Measurements from ENCODE around the gene DNAH7.

The DNAH7 gene

DNA sequence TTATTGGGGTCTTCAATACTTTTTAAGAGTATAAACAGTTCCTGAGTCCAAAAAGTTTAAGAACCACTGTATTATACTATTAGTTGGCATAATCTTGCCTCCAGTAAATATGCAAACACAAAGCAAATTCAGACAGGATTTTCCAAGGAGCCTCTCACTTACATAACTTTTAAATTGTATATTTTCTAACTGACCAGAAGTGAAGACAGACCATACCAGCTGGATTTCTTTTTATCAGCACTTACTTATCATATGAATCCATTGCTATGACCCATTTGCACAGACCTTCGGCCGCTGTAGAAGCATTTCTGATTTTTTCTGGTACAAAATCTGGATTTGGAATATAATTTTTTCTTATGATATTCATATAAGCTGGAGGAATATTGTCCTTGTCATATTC, 211.5 kb downstream of the DNAH7 start:
- no peak for DNase-seq

DNA sequence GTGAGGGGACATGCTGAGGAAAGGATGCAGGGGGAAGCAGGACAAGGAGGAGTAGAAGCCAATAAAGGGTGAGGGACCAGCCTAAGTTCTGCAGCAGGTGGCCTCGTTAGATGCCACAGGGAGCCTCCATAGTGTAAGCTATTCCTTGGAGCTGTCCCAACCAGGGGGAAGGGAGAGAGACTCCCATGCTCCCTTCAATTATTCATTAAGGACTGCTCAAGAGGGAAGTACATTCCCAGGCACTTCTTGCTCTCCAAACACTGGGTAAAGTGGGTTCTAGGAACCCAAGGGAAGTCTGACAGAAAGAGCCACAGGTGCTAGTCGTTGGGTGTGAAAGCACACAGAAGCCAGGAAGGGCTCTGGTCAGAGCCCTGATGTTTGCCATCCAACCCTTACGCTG, 217.9 kb downstream of the DNAH7 start:
- DNase-seq: no peak

DNA sequence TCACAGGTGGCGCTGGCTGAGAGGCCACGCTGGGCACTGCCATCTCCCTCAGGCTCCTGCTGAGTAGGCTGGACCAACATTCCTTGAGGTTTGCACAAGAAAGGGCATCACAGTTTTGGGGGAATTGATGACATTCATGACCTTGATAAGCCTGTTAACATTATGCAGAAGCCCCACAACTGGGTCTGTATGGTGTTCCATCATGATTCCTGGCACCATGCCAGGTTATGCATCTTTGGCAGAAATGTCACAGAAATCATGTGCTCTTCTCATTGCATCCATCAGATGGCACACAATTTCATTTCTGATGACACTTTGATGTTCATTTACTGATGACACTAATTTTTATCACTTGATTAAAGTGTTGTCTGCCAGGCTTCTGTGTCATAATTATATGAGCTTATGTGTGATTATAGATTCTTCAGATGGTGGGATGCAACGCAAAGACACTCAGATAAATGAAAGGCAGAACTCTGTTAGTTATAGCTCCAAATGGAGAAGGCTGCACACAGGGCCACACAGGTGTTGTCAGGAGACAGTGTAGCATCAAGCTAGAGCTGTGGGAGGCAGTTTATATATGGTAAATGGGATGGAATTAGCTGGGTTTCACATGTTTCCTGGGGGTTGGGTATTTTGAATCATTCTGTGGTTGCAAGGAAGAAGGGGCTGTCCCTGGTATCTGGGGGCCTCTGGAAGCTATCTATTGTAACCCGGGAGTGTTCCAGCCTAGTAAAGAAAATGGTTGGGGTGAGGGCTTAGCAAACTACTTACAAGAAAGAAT, 220.3 kb downstream of the DNAH7 start:
- no peak for DNase-seq

DNA sequence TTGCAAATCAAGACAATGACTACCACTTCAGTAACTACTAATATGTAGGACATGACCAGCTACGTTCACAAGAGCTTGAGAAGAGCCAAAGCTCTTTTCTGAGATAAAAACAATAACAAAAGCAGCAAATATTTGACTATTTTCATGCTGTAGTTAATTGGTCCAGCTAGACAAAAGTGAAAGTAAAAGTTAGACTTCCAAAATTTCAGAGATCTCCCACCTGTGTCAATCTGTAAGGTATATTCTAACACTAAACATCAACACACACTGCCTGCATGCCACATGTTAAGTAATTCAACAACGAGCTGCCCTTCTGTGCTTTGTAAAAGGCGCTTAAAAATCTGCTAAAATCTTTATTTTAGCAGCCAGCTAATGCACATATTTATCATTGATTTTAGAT, 225.7 kb downstream of the DNAH7 start:
- no peak for DNase-seq

DNA sequence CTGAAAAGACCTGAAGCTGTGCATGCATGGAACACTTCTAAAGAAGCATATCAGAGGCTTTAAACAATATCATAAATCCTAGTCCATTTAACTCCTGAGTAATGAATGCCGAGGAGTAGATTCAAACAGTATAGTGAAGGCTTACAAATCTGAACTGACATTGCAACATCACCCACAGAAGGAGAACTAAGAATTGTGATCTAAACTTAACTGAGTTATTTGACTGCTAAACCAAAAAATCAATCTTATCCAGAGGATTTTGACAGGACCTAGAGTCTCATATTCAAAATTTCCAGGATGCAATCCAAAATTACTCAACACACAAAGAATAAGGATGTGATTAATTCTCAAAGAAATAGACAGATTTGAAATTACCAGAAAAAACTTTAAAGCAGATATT, 230.6 kb downstream of the DNAH7 start:
- no peak for DNase-seq

DNA sequence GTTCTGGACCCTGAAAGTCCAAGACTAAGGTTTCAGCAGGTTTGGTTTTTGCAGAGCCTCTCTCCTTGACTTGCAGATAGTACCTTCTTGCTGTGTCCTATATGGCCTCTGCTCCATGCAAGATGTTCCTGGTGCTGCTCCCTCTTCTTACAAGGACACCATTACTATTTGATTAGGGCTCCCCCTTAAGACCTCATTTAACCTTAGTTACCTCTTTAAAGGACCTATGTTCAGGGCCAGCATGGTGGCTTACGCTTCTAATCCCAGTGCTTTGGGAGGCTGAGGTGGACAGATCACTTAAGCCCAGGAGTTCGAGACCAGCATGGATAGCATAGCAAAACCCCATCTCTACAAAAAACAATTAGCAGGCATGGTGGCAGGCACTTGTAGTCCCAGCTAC, 232.6 kb downstream of the DNAH7 start:
- DNase-seq: no peak

DNA sequence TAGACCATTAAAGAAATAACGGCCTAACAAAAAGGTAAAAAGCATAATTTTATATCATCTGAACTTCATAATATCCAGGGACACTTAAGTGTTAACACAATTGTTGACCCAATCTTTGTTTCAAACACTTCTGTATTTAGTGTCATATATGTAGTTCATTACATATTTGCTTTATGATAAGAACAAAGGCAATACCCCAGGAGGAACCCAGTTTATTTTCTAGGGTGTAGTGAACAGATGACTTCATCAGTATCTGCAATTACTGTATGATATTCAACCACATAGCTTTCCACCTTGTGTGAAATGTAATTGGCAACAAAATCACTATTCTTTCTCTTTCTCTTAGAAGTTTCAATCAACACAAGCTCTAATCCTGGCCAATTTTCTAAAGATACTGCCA, 233.8 kb downstream of the DNAH7 start:
- no peak for DNase-seq

DNA sequence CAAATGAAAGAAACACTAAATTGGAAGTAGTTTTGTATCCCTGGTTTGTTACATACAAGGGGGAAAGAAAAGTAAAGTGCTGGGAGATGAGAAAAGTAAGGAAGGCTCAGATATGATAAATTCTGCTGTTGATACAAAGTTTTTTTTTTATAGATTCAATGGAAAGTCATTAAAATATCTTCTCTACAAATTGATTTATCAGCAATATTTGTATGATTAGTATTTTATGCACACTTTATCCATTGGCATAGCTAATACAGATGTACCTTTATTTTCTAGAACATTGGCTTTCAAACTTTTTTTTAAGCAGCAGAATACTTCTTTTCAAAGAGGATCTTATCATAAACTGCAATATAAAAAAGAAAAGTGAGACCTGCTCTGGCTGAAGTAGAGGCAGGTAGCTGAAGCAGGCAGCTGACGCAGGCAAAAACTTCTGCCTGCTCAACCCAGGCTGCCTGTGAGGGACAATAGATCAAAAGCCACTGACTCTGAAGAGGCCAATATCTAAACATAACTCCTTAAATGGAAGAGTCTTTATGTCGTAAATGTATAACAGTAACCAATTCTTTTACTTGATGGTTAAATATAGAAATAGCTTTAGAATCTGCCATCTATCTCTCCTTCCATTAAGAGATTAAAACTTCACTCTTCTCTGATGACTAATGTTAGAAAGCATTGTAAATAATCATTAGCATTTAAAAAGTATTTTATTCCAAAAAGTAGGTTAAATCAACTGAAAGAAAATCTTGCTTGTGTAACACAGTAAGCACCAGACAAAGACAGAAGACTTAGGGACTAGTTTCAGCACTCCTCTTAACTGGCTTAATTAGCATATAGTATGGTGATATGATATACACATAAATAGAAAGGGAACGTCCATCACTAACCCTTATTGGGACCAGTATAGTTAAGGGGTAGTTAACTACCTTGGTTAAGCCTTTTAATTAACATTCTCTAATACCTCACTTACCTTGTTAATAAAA, 237.4 kb downstream of the DNAH7 start:
- DNase-seq: no peak

DNA sequence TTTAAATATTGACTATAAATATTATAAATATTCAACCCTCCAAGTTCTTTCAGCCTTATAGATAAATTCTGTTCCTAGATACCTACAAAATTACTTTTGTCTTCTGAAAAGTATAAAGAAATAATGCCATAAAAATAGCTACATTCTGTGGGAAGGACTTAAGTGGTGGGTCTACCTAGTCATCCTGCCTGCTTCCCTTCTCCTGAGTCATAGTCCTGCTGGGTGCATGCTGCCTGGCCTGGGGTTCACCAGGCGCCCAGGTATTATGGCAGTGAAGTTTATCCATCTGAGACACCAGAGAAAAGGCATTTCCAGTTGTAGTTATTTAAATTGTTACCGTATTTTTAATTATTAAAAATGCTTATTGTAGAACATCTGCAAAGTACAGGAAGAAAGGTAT, 244.2 kb downstream of the DNAH7 start:
- DNase-seq: no peak

DNA sequence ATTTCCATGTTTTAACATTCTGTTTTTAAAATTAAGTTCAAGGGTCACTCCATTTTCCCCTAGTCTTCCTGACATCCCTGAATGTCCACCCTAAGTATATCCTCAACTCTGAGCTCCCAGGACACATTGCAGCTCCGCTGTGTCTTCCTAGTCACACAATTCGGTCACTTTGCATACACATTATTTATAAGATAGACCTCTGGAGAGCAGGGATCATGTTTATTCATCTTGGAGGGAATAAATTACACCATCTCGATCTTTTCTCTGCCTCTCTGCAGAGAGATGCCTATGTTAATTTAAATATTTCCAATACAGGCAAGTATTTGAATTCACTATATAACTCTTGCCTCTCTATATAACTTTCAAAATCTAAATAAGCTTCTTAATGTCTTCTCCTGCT, 245.4 kb downstream of the DNAH7 start:
- DNase-seq: no peak

DNA sequence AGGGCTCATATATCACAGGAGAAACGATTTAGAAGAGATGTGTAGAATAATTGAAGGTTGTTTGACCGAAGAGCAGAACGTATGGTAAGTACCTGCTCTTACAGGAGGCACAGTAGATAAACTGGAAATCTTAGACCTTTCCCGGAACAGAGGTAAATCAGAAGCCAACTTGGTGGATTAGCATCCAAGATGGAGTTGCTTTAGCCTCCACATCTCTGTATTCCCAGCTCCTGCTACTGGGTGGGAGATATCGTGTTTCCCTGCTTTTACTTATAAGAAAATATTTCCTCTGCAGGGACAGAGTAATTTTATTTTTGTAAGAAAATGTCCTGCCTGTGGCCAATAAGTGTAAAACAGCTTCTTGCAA, 247.1 kb downstream of the DNAH7 start:
- DNase-seq: no peak

DNA sequence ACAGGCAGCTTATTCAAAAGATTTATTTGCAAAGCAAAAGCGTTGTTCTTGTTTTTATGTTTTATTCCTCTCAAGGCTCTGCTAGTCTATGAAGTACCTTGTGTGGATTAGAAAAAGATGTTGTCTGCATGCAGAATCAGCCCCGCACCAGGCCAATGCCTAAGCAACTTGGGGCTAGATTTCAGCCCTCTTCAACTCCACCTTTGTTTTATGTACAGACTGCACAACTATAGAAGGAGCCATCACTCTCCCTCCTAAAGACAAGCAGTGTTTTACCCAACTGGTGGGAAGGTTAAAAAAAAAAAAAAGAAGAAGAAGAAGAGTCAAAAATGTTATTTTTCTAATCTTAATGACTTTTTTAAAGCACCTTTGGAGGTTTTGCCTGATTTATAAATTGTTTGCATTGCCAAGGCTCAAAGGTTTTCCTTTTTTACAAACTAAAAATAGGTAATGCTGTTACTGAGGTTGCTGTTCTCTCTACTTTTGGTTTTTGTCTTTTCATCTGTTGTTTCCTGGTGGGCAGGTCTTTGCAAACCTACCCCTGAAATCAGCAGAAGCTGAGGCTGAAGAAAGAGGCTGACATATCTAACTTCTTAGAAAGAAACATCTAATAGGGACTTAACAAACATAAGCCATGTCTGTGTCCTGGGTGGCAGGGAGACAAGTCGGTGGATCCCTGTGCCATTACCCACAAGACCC, 247.6 kb downstream of the DNAH7 start:
- DNase-seq: no peak

DNA sequence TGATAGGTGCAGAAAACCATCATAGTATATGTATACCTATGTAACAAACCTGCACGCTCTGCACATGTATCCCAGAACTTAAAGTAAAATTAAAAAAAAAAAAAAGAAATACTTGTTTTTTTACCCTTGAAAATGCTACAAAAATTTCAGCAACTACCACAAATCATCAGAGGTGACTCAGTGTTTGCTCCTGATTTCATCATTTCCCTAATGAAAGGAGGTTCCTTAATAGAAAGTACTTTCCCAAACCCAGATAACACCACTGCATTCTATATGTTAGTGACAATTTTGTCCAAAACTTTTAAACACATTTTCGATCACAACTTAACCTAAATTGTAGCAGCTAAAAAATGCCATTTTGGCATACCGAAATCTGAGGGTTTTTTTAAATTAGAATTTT, 248.3 kb downstream of the DNAH7 start:
- DNase-seq: no peak

DNA sequence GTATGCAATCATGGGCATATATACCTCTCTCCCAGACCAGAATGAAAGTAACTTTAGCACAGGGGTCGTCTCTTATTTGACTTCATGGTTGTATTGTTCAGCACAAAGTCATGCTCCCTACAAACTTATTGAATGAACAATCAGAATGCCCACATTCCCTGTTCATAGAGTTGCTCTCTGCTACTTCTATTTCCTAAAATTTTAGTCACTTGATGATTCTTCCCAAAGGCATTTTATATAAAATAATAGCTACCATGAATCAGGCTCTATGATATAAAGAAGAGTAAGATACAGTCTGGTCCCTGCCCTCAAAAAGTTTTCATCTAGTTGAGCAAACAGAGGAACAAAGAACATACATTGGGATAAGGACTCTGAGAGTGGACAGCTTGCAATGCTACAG, 249.4 kb downstream of the DNAH7 start:
- no peak for DNase-seq

DNA sequence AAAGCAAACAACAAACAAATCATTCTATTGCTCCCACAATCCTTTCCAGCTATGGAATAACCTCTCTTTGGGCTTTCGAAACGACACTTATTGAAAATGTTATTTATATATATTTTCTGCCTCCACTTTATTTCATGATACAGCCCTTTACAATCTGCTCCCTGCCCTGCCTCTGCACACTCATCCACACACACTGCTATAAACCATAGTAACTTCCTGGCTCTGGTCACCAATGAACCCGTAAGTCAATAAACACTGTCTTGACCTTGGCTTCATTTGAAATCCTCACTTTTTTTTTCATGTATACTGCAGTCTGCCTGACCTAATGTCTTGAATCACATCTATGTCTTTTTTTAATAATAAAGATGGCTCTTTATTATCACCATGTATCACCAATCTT, 250.1 kb downstream of the DNAH7 start:
- no peak for DNase-seq

DNA sequence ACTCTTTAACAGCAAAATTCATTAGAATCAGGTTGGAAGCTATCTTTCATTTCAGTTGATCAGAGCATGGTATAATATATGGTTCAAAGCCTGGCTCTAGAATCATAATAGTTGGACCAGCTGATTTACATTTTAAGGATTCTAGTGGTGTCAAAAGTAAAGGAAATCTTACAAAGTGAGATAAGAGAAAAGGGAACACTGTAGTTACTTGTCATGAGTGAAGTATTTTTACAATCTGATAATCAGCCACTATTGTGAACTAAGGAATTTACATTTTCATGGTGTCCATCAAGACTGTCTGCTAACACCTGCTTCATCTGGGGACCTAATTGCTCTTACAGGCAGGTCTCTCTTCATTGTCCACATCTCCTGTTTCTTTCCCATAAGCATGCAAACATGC, 250.5 kb downstream of the DNAH7 start:
- no peak for DNase-seq

DNA sequence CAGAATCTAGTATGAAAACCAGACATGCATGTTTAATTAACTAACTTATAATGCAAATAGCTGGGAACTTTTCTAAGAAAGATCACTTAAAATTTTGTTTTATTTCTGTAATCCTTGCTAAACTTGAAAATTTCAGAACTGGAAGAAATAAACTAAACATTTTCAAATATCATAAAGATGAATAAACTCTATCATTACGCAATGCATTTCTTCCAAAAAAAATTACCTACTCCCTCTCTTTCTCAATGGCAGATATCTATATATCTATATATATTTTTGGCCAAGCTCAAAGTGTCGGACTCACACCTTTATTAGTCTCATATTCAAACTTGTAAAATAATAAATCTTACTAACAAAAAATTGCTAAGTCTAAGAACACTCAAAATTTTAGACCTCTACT, 253.6 kb downstream of the DNAH7 start:
- DNase-seq: no peak

DNA sequence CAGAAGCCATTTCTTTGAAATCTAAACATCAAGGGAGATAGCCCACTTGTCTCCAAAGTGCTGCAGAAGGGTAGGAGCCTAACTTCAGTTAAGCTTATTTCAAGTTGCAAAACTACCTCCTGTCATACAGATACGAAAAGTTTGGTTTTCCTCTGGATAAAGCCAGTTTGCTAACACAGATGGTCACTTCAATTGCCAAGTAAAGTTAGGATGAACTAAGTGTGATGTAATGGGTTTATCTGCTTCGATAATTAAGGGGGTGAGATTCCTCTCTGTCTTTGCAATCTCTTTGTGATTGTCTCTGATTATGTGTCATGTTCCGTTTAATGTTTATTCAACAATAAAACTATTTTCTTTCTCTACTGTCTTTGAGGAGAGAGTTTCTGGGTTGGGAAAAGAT, 255.2 kb downstream of the DNAH7 start:
- no peak for DNase-seq

DNA sequence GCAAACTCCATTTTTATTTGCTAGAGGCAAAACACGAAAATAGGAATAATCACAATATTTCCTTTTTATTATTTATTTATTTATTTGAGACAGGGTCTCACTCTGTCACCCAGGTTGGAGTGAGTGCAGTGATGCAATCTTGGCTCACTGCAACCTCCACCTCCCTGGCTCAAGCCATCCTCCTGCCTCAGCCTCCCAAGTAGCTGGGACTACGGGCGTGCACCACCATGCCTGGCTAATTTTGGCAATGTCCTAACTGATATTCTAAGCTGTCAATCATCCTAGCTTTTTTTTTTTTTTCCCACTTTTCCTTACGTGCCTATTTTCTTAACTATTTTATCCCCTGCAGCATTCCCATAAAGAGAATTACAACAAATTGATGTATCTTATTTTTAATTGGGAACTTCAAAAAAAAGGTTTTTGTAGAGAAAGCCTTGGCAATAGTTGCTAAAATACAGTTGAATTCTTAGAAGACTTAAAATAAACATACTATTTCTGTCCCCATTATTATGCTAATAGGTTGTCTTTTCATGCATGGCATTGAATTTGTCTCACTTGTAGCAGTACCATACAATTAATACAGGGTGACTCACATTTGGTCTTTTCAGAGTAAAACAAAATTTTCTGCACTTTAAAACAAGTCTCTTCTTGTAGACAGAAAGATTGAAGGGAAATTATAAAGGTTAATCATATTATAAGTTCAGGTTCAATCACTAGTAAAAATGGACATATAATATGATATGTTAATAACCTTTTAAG, 258.1 kb downstream of the DNAH7 start:
- DNase-seq: no peak

DNA sequence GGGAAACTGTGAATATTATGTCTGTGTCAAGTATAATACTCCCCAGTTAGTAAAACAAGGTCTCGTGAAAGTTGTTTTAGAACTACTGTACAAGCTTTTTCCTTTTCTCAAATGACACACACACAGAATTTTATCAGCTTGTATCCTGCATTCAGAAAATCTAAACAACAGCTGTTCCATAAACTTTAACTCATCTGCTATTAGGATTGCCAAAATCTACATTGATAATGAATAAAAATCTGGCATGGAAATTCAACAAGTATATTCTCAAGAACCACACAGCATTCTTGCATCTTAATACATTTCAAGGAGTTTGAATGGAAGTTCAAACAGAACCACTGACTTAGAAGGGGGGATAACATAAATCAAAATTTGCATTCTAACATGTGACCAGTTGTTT, 260.4 kb downstream of the DNAH7 start:
- no peak for DNase-seq

DNA sequence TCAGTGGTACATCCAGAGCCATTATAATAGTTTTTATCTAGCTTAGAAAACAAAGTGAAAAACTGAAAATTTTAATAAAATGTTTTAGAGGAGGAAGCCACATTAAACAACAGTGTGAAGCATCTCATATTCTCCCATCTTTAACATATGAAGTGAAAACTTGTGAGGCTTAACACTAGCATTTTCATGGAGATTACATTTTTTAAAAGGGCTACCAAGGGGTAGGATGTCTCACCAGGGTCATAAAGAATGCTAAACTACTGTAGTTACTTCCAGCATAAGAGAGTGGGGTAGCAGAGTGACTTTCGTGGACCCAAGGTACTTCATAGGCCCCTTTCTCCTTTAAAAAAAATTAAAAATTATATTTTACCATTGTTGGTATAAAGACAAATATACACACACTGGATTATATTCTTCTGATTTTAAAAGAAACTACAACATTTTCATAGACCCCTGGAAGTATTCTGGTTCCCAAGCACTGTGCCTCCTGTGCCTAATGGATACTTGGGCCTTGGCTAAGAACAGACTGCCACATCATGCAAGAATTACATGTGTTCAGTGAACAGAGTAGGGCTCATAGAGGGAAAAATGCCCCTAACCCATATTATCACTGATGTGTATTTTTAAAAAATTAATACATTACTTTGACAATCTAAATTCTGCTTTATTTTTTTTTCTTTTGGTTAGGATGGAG, 263.2 kb downstream of the DNAH7 start:
- no peak for DNase-seq

DNA sequence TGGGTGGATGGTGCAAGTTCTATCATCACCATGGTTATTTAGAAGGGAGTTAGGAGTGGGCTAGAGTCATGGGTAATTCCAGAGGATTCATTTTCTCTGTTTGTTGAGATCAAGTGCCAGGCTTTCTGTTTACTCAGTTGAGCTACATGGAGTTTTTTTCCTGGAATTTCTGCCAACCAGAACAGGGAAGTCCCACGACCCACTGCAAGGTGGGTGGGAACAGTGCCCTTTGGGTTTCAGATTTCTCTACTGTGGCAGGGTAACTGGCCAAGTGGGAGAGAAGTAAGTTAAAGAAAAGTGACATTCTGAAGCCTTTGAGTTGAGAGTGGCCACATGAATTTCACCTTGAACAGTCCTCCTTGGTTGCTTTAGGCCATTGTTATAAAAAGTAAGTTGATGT, 272.8 kb downstream of the DNAH7 start:
- no peak for DNase-seq

Data from midbrain (tissue), 1 donor.